Activated CD4-positive, alpha-beta memory T cell treated with anti-CD3 and anti-CD28 coated beads, Interleukin-2, amount 10 ng/mL, durations not matched to agents 7 days and 5 days (primary cell): ENCODE data around the gene DRC7. TPM values are rescaled to one million over a fixed set of nuclear protein-coding genes. Genes with fewer than 3 reads are reported as not detected.

Source experiments
- CTCF ChIA-PET: fragments of 350-600 bp; sonication (Branson Sonifier 250); formaldehyde crosslinking; loops from one replicate; lab custom pipeline; 2021; ENCODE audit warnings: antibody characterized with exemption, inconsistent platforms; lab: Charles Lee
- POLR2A ChIA-PET: fragments of 350-600 bp; sonication (Branson Sonifier 250); formaldehyde crosslinking; loops from one replicate; lab custom pipeline; 2021; ENCODE audit warnings: antibody characterized with exemption; lab: Charles Lee
- DNase-seq: peaks from one replicate; pipeline ENCODE4 v3.0.0-alpha.2; 2020
- H3K27ac Mint-ChIP-seq: one replicate; pipeline ENCODE4 v1.8.0; 2021; ENCODE audit warnings: mild to moderate bottlenecking, mixed read lengths
- H3K27me3 Mint-ChIP-seq: one replicate; pipeline ENCODE4 v1.8.0; 2021; ENCODE audit warnings: mixed read lengths
- H3K36me3 Mint-ChIP-seq: one replicate; pipeline ENCODE4 v1.8.0; 2021; ENCODE audit warnings: low read depth, mixed read lengths
- H3K4me1 Mint-ChIP-seq: one replicate; pipeline ENCODE4 v1.8.0; 2021; ENCODE audit warnings: mixed read lengths
- H3K4me3 Mint-ChIP-seq: one replicate; pipeline ENCODE4 v1.8.0; 2021; ENCODE audit warnings: mild to moderate bottlenecking, mixed read lengths
- H3K9me3 Mint-ChIP-seq: one replicate; pipeline ENCODE4 v1.8.0; 2021; ENCODE audit warnings: mixed read lengths
- total RNA-seq, 2 experiments: library from RNA; stranded (reverse); gene quantifications; one replicate each; pipeline ENCODE4 v1.2.3, GENCODE V29; 2021

The DRC7 gene
- total RNA-seq, 2 experiments from 2014 or later = not detected

- H3K27ac Mint-ChIP-seq = no peak overlapping the region
- H3K4me1 Mint-ChIP-seq = no peaks in the 10 kb centered on the region
- POLR2A ChIA-PET = interaction anchor here (0.9 kb wide), 1 partner anchor 9 kb away, joined by 3 read pairs; no protein-coding TSS in a partner anchor
- H3K4me3 Mint-ChIP-seq = no peak overlapping the region
- no peaks in the 10 kb centered on the region for H3K36me3 Mint-ChIP-seq
- H3K9me3 Mint-ChIP-seq = no peaks in the 10 kb centered on the region
- no peak for DNase-seq
- no peaks in the 10 kb centered on the region for H3K27me3 Mint-ChIP-seq
- CTCF ChIA-PET = interaction anchor here (0.6 to 2.5 kb wide), 12 partner anchors 14 to 370 kb away, joined by 3 to 12 read pairs (median 4); partner anchors contain the start of gene KATNB1
These were observed 63.3 kb downstream of the DRC7 start for GRCh38 chr16:57757883-57758282.

DNA sequence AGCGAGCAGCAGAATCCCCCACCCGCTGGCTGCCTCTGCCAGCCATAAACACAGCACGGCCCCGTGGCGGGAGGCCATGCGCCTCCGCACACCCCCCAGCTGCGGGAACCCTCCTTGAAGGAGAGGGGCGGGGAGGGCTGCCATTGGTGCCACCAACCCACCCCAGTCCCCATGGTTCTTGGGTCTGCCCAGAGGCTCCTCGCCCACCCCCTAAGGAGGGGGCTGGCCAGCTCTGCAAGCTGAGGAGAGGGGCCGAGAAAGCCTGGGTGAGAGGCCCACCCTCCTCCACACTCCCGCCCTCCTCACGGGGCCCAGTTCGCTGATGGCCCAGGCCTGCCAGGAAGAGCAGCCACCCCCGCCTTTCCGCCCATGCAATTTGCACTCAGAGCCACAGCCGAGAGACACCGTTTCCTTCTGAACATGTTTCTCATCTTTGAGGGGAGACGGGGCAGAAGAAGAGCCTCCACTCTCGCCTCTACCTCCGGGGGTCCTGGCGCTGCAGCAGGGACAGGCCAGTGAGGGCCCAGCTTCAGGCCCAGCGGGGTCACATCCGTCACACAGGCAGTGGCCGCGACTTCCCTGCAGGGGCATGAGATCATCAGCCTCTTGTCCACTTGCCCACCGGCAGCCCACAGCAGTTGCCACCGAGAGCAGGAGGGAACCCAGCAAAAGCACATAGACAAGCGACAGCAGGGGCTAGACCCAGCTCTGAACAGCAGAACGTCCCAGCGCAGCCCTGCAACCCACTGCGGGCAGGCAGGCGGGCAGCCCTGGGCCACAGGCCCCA, 63.9 kb downstream of the DRC7 start:
- ChIA-PET POLR2A (interaction anchor here (0.9 kb wide), 1 partner anchor 8 kb away, joined by 3 read pairs; no protein-coding TSS in a partner anchor), CTCF (interaction anchor here (0.9 to 2.5 kb wide), 6 partner anchors 23 to 369 kb away, joined by 3 to 12 read pairs (median 4); partner anchors contain the start of gene KATNB1)
- H3K9me3 Mint-ChIP-seq = no peaks in the 10 kb centered on the region
- H3K27me3 Mint-ChIP-seq = no peaks in the 10 kb centered on the region
- H3K36me3 Mint-ChIP-seq = no peaks in the 10 kb centered on the region
- H3K4me3 Mint-ChIP-seq = no peak overlapping the region
- no peaks in the 10 kb centered on the region for H3K4me1 Mint-ChIP-seq
- no peak for DNase-seq
- no peak overlapping the region for H3K27ac Mint-ChIP-seq

DNA sequence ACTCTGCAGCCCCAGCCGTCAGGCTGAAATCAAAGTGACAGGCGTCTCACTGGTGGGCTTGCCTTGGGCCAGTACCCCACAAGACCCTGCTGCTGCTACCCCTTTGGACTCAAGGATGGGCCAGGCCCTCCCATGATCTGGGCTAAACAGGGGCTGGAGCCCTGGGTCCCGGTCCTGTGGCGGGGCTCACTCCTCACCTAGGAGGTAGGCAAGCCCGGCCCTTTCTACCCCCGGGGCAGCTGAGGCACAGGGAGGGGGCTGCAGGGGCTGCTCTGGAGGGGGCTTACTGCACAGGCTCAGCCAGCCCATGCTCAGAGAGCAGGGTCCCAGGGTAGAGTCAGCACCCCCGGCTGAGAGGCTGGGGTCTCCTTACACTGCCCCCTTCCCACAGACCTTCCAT, 64.5 kb downstream of the DRC7 start:
- ChIA-PET POLR2A (no interaction called here), CTCF (no interaction called here)
- H3K36me3 Mint-ChIP-seq = no peaks in the 10 kb centered on the region
- H3K4me1 Mint-ChIP-seq = no peaks in the 10 kb centered on the region
- H3K27ac Mint-ChIP-seq = no peak overlapping the region
- H3K9me3 Mint-ChIP-seq = no peaks in the 10 kb centered on the region
- no peak overlapping the region for H3K4me3 Mint-ChIP-seq
- no peaks in the 10 kb centered on the region for H3K27me3 Mint-ChIP-seq
- DNase-seq = no peak

- no peak for DNase-seq
- POLR2A ChIA-PET = no interaction called here
- H3K27ac Mint-ChIP-seq = no peak overlapping the region
- H3K4me3 Mint-ChIP-seq = no peak overlapping the region
- no peaks in the 10 kb centered on the region for H3K36me3 Mint-ChIP-seq
- H3K27me3 Mint-ChIP-seq = no peaks in the 10 kb centered on the region
- H3K9me3 Mint-ChIP-seq = no peaks in the 10 kb centered on the region
- H3K4me1 Mint-ChIP-seq = no peaks in the 10 kb centered on the region
- CTCF ChIA-PET = no interaction called here
These were observed 65.1 kb downstream of the DRC7 start for GRCh38 chr16:57759541-57760356.

- CTCF ChIA-PET = no interaction called here
- Mint-ChIP-seq H3K4me1 (no peaks in the 10 kb centered on the region), H3K27me3 (no peaks in the 10 kb centered on the region), H3K36me3 (no peaks in the 10 kb centered on the region), H3K4me3 (no peak overlapping the region), H3K27ac (no peak overlapping the region), H3K9me3 (no peaks in the 10 kb centered on the region)
- DNase-seq = no peak
- POLR2A ChIA-PET = no interaction called here
These were observed 66.0 kb downstream of the DRC7 start for GRCh38 chr16:57760357-57761160.

- no peak for DNase-seq
- CTCF ChIA-PET = interaction anchor here (0.7 kb wide), 2 partner anchors 128 to 336 kb away, joined by 3 read pairs; no protein-coding TSS in a partner anchor
- POLR2A ChIA-PET = no interaction called here
- Mint-ChIP-seq H3K9me3 (no peaks in the 10 kb centered on the region), H3K27me3 (no peaks in the 10 kb centered on the region), H3K27ac (no peak overlapping the region), H3K36me3 (no peaks in the 10 kb centered on the region), H3K4me3 (no peak overlapping the region), H3K4me1 (no peaks in the 10 kb centered on the region)
These were observed 66.7 kb downstream of the DRC7 start for GRCh38 chr16:57761301-57761700.

DNA sequence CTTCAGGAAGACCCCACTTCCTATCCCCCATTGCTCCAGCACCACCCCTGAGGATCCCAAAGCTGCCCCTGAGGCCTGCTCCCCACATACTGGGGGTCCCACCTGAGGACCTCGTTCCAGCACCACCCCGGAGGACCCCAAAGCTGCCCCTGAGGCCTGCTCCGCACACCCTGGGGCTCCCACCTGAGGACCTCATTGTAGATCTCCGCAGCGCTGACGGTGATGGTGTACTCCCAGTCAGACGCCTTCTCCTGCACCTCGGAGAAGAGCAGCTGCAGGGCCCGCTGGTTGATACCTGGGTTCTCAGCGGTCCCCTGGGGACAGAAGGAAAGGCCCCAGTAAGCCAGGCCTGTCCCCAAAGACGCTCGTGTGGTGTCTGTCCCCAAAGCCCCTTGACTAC, 67.4 kb downstream of the DRC7 start:
- POLR2A ChIA-PET = no interaction called here
- no peak overlapping the region for H3K4me3 Mint-ChIP-seq
- H3K9me3 Mint-ChIP-seq = no peaks in the 10 kb centered on the region
- CTCF ChIA-PET = interaction anchor here (0.7 kb wide), 2 partner anchors 129 to 335 kb away, joined by 3 read pairs; no protein-coding TSS in a partner anchor
- DNase-seq = no peak
- no peak overlapping the region for H3K27ac Mint-ChIP-seq
- no peaks in the 10 kb centered on the region for H3K27me3 Mint-ChIP-seq
- H3K4me1 Mint-ChIP-seq = no peaks in the 10 kb centered on the region
- no peaks in the 10 kb centered on the region for H3K36me3 Mint-ChIP-seq

DNA sequence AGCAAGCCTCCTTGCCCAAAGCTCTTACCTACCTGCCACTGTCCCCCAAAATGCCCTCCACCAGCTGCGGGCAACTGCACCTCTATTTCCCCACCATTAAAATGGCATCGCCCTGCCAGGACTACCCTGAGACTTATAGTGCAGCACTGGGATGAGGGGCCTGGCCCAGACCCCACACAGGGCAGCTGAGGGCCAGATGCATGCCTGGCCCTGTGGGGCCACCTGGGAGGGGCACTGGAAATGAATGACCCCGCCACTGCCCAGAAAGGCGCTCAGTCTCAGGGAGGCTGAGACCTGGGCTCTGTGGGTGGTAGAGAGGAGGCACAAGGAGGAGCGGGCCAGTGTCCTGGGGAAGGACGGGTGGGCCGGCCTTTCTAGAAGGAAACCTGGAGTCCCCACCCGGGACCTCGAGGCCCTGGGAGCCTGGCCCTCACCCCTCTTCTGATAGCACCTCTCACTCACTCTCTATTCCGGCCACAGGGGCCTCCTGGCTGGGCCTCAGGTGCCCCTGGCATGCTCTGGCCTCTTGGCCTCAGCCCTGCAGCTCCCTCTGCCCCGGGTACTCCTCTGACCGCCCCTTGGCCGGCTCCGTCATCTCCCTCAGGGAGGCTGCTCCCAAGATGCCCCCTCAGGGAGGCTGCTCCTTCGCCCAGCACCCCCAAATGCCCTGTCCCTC, 67.9 kb downstream of the DRC7 start:
- POLR2A ChIA-PET = no interaction called here
- Mint-ChIP-seq H3K27ac (no peak overlapping the region), H3K4me3 (no peak overlapping the region), H3K36me3 (no peaks in the 10 kb centered on the region), H3K27me3 (no peaks in the 10 kb centered on the region), H3K4me1 (no peaks in the 10 kb centered on the region), H3K9me3 (no peaks in the 10 kb centered on the region)
- CTCF ChIA-PET = no interaction called here
- no peak for DNase-seq

DNA sequence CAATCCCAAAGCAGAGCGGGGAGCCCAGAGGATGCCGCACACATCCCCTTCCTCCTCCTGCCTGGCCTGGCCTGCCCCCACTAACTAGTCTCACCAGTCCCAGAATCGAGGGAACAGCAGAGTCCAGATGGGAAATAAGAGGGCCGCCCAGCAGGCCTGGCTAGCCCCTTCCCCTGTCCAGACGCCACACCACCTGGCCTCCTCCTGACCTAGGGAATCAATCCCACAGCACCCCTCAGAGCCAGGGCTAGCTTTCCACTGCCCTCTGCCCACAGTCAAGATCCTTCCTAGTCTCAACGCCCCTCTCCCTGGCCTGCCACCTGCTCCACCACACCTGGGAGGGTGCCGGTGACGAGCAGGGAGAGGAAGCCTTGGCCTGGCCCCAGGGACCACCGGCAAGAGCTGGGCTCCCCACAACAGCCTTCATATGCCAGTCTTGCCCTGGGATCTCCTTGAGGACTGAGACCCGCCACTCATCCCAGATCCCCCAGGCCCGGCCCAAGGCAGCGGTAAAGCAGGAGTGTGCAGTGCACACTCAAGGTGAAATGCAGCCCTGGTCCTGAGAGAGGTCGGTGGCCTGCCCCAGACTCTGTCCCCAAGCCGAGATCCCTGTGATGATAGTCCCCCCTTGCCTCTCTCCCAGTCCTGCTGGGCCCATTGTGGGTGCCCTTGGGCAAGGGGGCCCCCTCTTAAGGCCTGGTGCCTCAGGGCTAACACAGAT, 68.8 kb downstream of the DRC7 start:
- Mint-ChIP-seq H3K4me3 (no peak overlapping the region), H3K27ac (no peak overlapping the region), H3K27me3 (no peaks in the 10 kb centered on the region), H3K36me3 (no peaks in the 10 kb centered on the region), H3K9me3 (no peaks in the 10 kb centered on the region), H3K4me1 (no peaks in the 10 kb centered on the region)
- CTCF ChIA-PET = no interaction called here
- POLR2A ChIA-PET = no interaction called here
- no peak for DNase-seq

GRCh38 chr16:57764006-57764340, 69.4 kb downstream of the DRC7 start:
- no peak for DNase-seq
- H3K4me3 Mint-ChIP-seq = no peak overlapping the region
- no peaks in the 10 kb centered on the region for H3K36me3 Mint-ChIP-seq
- H3K27me3 Mint-ChIP-seq = no peaks in the 10 kb centered on the region
- no peak overlapping the region for H3K27ac Mint-ChIP-seq
- H3K9me3 Mint-ChIP-seq = no peaks in the 10 kb centered on the region
- no peaks in the 10 kb centered on the region for H3K4me1 Mint-ChIP-seq
- POLR2A ChIA-PET = no interaction called here
- CTCF ChIA-PET = no interaction called here

DNA sequence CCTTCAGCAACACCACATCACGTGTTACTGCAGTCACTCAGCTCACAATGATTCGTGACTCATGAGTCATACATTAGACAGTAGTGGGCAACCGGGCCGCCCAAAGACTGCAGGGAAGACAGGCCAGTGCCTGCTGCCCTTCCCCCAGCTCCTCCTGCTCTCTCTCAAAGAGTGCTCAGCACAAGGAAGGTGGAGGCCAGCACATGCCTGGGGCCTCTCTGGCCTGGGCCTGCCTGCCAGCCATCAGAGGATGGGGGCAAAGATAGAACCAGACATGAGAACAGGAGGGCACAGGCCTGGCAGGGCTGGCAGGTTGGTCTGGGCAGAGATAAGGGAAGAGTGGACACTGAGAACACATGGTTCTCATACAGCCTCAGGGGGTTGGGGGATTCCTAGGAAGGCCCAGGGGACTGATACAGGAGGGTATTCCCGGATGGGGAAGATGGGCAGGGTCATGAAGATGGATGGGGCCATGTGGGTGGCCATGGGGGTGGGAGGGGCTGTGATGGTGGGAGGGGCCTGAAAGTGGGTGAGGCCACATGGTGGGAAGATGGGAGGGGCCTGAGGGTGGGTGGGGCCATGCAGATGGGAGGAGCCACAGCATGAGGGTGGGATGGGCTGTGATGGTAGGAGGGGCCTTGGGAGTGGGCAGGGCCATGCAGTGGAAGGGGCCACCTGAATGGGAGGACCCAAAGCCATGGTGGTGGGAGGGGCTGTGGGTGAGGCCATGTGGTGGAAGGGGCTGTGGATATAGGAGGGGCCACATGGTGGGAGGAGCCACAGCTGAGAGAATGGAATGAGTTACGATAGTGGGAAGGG, 69.9 kb downstream of the DRC7 start:
- no peaks in the 10 kb centered on the region for H3K4me1 Mint-ChIP-seq
- CTCF ChIA-PET = no interaction called here
- POLR2A ChIA-PET = no interaction called here
- H3K9me3 Mint-ChIP-seq = no peaks in the 10 kb centered on the region
- no peak overlapping the region for H3K4me3 Mint-ChIP-seq
- DNase-seq = peak; percentile 35
- no peaks in the 10 kb centered on the region for H3K27me3 Mint-ChIP-seq
- H3K27ac Mint-ChIP-seq = no peak overlapping the region
- H3K36me3 Mint-ChIP-seq = no peaks in the 10 kb centered on the region
